ENCODE results near the gene PCTP. TPM values are rescaled to one million over a fixed set of nuclear protein-coding genes. Genes with fewer than 3 reads are reported as not detected.

The PCTP gene
- total RNA-seq, 1 experiment from 2014 or later: 17.1 TPM

- Histone ChIP-seq H3K4me2 (ENCODE audit: insufficient read depth, insufficient read length, low read length) (no peak overlapping the region), H4K91ac (ENCODE audit: insufficient read length, low read depth, low read length) (no peak overlapping the region), H3K27me3 (ENCODE audit: insufficient read depth, low read length) (no peaks in the 10 kb centered on the region), H4K20me1 (ENCODE audit: control insufficient read depth, insufficient read depth, insufficient read length) (no peaks in the 10 kb centered on the region), H4K8ac (replicated peaks; ENCODE audit: insufficient read length, low read depth, low read length) (no peak overlapping the region), H3T11ph (ENCODE audit: low read length) (no peak overlapping the region), H3K4ac (ENCODE audit: low read depth, low read length) (no peak overlapping the region), H2BK5ac (ENCODE audit: insufficient read length, low read length) (no peak overlapping the region), H3K23ac (ENCODE audit: insufficient read length, low read depth, low read length) (no peak overlapping the region), H2BK20ac (ENCODE audit: low read depth, low read length, poor library complexity, severe bottlenecking) (no peak overlapping the region), H3K18ac (ENCODE audit: insufficient read length, low read depth, low read length) (no peak overlapping the region), H3K79me1 (ENCODE audit: insufficient read depth, low read depth, low read length, poor library complexity, severe bottlenecking) (no peaks in the 10 kb centered on the region), H2AK5ac (ENCODE audit: insufficient read length, low read length) (no peak overlapping the region), H3K9ac (ENCODE audit: extremely low read depth, insufficient read length, low read length) (no peak overlapping the region), H3K23me2 (ENCODE audit: insufficient read length, low read depth, low read length, poor library complexity, severe bottlenecking) (no peaks in the 10 kb centered on the region), H4K5ac (ENCODE audit: insufficient read length, low read depth, low read length) (no peak overlapping the region), H2BK120ac (ENCODE audit: low read depth, low read length, poor library complexity, severe bottlenecking) (no peak overlapping the region), H2BK12ac (ENCODE audit: insufficient read length, low read depth, low read length) (no peak overlapping the region), H3K56ac (ENCODE audit: insufficient read length, low read depth, low read length) (no peak overlapping the region), H3K27ac (ENCODE audit: insufficient read length, low read depth, low read length) (no peak overlapping the region), H3K79me2 (ENCODE audit: insufficient read depth, low read length) (no peaks in the 10 kb centered on the region), H3K9me3 (ENCODE audit: control insufficient read depth, low read depth, low read length) (no peaks in the 10 kb centered on the region), H3K14ac (ENCODE audit: insufficient read depth, low read length) (no peak overlapping the region), H2BK15ac (ENCODE audit: low read depth, low read length) (no peak overlapping the region), H3K4me1 (ENCODE audit: insufficient read depth, low read length) (peaks cover 6% of the 10 kb centered on the region; the same call in 1 of the 2 replicates), H2AFZ (ENCODE audit: low read length) (no peak overlapping the region)
- no peak for DNase-seq
- WGBS (ENCODE audit: extremely low coverage, insufficient read length, low lambda C conversion rate): no CpG with 5 or more reads among the region's 3 CpGs
- Mint-ChIP-seq H3K9me3 (no peaks in the 10 kb centered on the region; a peak in 1 of 5 replicates), H3K27ac (no peak overlapping the region), H3K4me1 (peaks cover 18 to 29% of the 10 kb centered on the region in 2 experiments), H3K27me3 (ENCODE audit: low read depth) (no peaks in the 10 kb centered on the region), H3K4me3 (no peak overlapping the region), H3K36me3 (ENCODE audit: insufficient read depth in 1 of 3, low read depth in 3 of 3) (no peaks in the 10 kb centered on the region; a peak in 1 of 7 replicates)
- TF ChIP-seq, protein P1, sequence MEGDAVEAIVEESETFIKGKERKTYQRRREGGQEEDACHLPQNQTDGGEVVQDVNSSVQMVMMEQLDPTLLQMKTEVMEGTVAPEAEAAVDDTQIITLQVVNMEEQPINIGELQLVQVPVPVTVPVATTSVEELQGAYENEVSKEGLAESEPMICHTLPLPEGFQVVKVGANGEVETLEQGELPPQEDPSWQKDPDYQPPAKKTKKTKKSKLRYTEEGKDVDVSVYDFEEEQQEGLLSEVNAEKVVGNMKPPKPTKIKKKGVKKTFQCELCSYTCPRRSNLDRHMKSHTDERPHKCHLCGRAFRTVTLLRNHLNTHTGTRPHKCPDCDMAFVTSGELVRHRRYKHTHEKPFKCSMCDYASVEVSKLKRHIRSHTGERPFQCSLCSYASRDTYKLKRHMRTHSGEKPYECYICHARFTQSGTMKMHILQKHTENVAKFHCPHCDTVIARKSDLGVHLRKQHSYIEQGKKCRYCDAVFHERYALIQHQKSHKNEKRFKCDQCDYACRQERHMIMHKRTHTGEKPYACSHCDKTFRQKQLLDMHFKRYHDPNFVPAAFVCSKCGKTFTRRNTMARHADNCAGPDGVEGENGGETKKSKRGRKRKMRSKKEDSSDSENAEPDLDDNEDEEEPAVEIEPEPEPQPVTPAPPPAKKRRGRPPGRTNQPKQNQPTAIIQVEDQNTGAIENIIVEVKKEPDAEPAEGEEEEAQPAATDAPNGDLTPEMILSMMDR (conservative IDR thresholded peaks at IDR 0.05): no peak
Measured at GRCh38 chr17:55710410-55710809, 40.4 kb upstream of the PCTP start.
